BE2C (cell line): ENCODE data around the gene AEBP1.

Source experiments
- DNase-seq: peaks from one replicate; pipeline ENCODE4 v3.0.0-alpha.2; 2020
- H3K27me3 ChIP-seq: fragments of 250-450 bp; sonication (Bioruptor Pico); 2 replicates; pipeline ENCODE4 v1.5.1; 2020; ENCODE audit warnings: mild to moderate bottlenecking
- H3K36me3 ChIP-seq: fragments of 250-450 bp; sonication (Bioruptor Pico); 2 replicates; pipeline ENCODE4 v1.5.1; 2020; ENCODE audit warnings: mild to moderate bottlenecking
- H3K4me1 ChIP-seq: fragments of 250-450 bp; sonication (Bioruptor Pico); 2 replicates; pipeline ENCODE4 v1.5.1; 2020
- H3K4me3 ChIP-seq: 2 replicates; pipeline ENCODE4 v1.5.1; 2011; ENCODE audit warnings: low read depth, low read length
- H3K9me3 ChIP-seq: fragments of 250-450 bp; sonication (Bioruptor Pico); 2 replicates; pipeline ENCODE4 v1.5.1; 2020
- CTCF ChIP-seq: IDR thresholded peaks from 2 replicates; pipeline ENCODE4 v1.5.1; 2012; ENCODE audit warnings: mild to moderate bottlenecking, low read depth, low read length

AEBP1 gene

GRCh38 chr7:44109991-44110390, 5.8 kb downstream of the AEBP1 start:
- H3K36me3 ChIP-seq: peaks cover 13% of the 10 kb centered on the region

GRCh38 chr7:44110719-44111635, 6.8 kb downstream of the AEBP1 start:
- H3K4me1 ChIP-seq: no peaks in the 10 kb centered on the region
- peaks cover 20% of the 10 kb centered on the region for H3K36me3 ChIP-seq
- TF ChIP-seq CTCF: no peak
- H3K9me3 ChIP-seq: no peaks in the 10 kb centered on the region
- no peak for DNase-seq
- H3K27me3 ChIP-seq: no peaks in the 10 kb centered on the region
- H3K4me3 ChIP-seq: no peak overlapping the region

More at GRCh38 chr7:44109991-44110390, 5.8 kb downstream of the AEBP1 start:
- Histone ChIP-seq H3K4me1 (no peaks in the 10 kb centered on the region), H3K4me3 (no peak overlapping the region), H3K9me3 (no peaks in the 10 kb centered on the region), H3K27me3 (no peaks in the 10 kb centered on the region)
- TF ChIP-seq CTCF: no peak
- no peak for DNase-seq

- Histone ChIP-seq H3K4me1 (no peaks in the 10 kb centered on the region), H3K27me3 (no peaks in the 10 kb centered on the region), H3K9me3 (no peaks in the 10 kb centered on the region), H3K36me3 (peaks cover 20% of the 10 kb centered on the region), H3K4me3 (no peak overlapping the region)
- TF ChIP-seq CTCF: no peak
- no peak for DNase-seq
Observed at GRCh38 chr7:44111761-44112160, 7.6 kb downstream of the AEBP1 start.

GRCh38 chr7:44112231-44112996, 8.3 kb downstream of the AEBP1 start:
- no peaks in the 10 kb centered on the region for H3K4me1 ChIP-seq
- no peak for DNase-seq
- H3K4me3 ChIP-seq: no peak overlapping the region
- no peak for TF ChIP-seq CTCF
- H3K9me3 ChIP-seq: no peaks in the 10 kb centered on the region
- H3K27me3 ChIP-seq: no peaks in the 10 kb centered on the region
- H3K36me3 ChIP-seq: peaks cover 23% of the 10 kb centered on the region

- no peak overlapping the region for H3K4me3 ChIP-seq
- DNase-seq: no peak
- H3K9me3 ChIP-seq: no peaks in the 10 kb centered on the region
- H3K27me3 ChIP-seq: no peaks in the 10 kb centered on the region
- H3K4me1 ChIP-seq: no peaks in the 10 kb centered on the region
- H3K36me3 ChIP-seq: peaks cover 31% of the 10 kb centered on the region
- TF ChIP-seq CTCF: no peak
Observed at GRCh38 chr7:44112997-44113763, 9.0 kb downstream of the AEBP1 start.
